Left ventricle myocardium inferior (tissue), 1 donor: ENCODE measurements around the gene ASAP3. TPM values are rescaled to one million over a fixed set of nuclear protein-coding genes. Genes with fewer than 3 reads are reported as not detected.

Experiments used
- DNase-seq: peaks from one replicate; pipeline ENCODE4 v3.0.0-alpha.2; 2020
- H3K27ac ChIP-seq: fragments of 200-600 bp; replicated peaks from 2 replicates; pipeline ENCODE4 v1.8.0; 2021
- H3K27me3 ChIP-seq: fragments of 200-600 bp; 2 replicates; pipeline ENCODE4 v1.8.0; 2021; ENCODE audit warnings: low read depth
- H3K36me3 ChIP-seq: fragments of 200-600 bp; 2 replicates; pipeline ENCODE4 v1.8.0; 2021
- H3K4me1 ChIP-seq: fragments of 200-600 bp; 2 replicates; pipeline ENCODE4 v1.8.0; 2021
- H3K4me3 ChIP-seq: fragments of 200-600 bp; 2 replicates; pipeline ENCODE4 v1.8.0; 2021; ENCODE audit warnings: mild to moderate bottlenecking, moderate library complexity
- H3K9me3 ChIP-seq: fragments of 200-600 bp; replicated peaks from 2 replicates; pipeline ENCODE4 v1.8.0; 2021
- intact Hi-C: fragments of 100-400 bp; cut with micrococcal nuclease; formaldehyde crosslinking; loops from one replicate; pipeline ENCODE4 v1.11.0; 2022
- total RNA-seq: library from RNA; stranded (reverse); fragmentation: NEBNext Ultra II Directional; extraction: Animal tissue kit (Norgen Biotek cat#: 25700); gene quantifications from one replicate; pipeline ENCODE4 v1.2.1, GENCODE V29; 2021
- TF ChIP-seq, protein P1 (sequence below): fragments of 200-600 bp; IDR thresholded peaks from 2 replicates; pipeline ENCODE4 v1.8.0; 2021; ENCODE audit warnings: antibody characterized with exemption, mild to moderate bottlenecking, borderline replicate concordance
- donor health status: DM: no; HTN: yes; CAD: no; lungs with severe emphysema.

Gene ASAP3
- total RNA-seq, 1 donor from 2014 or later = 44.4 TPM

GRCh38 chr1:23400324-23401114 lies 83.5 kb downstream of the ASAP3 start:
- Histone ChIP-seq H3K27me3 (no peaks in the 10 kb centered on the region), H3K4me1 (peaks cover 76% of the 10 kb centered on the region), H3K27ac (peak overlapping the region; percentile 64), H3K36me3 (no peaks in the 10 kb centered on the region), H3K9me3 (no peaks in the 10 kb centered on the region), H3K4me3 (no peak overlapping the region)
- intact Hi-C loops = loop anchor here (10.0 kb wide), 1 partner anchor 56 kb away; the partner anchor contains the start of gene HNRNPR
- no peak for DNase-seq
- TF ChIP-seq, protein P1, sequence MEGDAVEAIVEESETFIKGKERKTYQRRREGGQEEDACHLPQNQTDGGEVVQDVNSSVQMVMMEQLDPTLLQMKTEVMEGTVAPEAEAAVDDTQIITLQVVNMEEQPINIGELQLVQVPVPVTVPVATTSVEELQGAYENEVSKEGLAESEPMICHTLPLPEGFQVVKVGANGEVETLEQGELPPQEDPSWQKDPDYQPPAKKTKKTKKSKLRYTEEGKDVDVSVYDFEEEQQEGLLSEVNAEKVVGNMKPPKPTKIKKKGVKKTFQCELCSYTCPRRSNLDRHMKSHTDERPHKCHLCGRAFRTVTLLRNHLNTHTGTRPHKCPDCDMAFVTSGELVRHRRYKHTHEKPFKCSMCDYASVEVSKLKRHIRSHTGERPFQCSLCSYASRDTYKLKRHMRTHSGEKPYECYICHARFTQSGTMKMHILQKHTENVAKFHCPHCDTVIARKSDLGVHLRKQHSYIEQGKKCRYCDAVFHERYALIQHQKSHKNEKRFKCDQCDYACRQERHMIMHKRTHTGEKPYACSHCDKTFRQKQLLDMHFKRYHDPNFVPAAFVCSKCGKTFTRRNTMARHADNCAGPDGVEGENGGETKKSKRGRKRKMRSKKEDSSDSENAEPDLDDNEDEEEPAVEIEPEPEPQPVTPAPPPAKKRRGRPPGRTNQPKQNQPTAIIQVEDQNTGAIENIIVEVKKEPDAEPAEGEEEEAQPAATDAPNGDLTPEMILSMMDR = no peak

DNA sequence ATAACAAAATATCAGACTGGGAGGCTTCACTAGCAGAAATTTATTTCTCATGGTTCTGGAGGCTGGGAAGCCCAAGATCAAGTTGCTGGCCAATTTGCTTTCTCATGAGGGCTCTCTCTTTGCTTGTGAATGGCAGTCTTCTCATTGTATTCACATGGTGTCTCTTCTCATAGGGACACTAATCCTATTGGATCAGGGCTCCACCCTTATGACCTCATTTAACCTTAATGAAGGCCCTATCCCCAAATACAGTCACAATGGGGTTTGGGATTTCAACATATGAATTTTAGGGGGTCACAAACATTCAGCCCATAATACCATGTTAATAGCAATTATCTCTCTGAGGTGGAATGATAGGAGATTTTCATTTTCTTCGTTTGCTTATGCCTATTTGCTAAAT lies 84.8 kb downstream of the ASAP3 start:
- intact Hi-C loops = no loop called here
- no peaks in the 10 kb centered on the region for H3K36me3 ChIP-seq
- no peak overlapping the region for H3K27ac ChIP-seq
- DNase-seq = no peak
- no peaks in the 10 kb centered on the region for H3K27me3 ChIP-seq
- H3K9me3 ChIP-seq = no peaks in the 10 kb centered on the region
- H3K4me3 ChIP-seq = no peak overlapping the region
- peaks cover 79% of the 10 kb centered on the region for H3K4me1 ChIP-seq
- TF ChIP-seq, protein P1 = no peak

DNA sequence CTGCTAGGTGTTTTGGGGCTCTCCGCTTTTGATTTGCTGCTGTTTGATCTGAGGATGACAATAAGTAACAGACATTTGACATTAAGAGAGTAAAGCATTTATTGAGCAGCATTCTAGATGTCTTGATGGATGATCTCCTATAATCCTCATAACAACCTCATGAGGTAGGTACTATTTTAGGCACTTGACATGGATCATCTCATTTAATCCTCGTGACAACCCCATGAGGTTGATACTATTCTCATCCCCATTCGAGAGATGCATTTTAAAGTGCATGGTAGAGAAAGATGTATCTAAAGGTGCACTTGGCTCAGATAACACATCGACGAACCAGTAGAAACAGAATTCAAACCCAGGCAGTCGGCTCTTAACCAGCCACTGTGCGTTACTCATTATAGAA lies 86.1 kb downstream of the ASAP3 start:
- Histone ChIP-seq H3K36me3 (no peaks in the 10 kb centered on the region), H3K4me1 (peaks cover 79% of the 10 kb centered on the region), H3K27ac (no peak overlapping the region), H3K27me3 (no peaks in the 10 kb centered on the region), H3K4me3 (no peak overlapping the region), H3K9me3 (no peaks in the 10 kb centered on the region)
- intact Hi-C loops = no loop called here
- DNase-seq = no peak
- TF ChIP-seq, protein P1 = no peak

GRCh38 chr1:23396380-23396779 lies 87.6 kb downstream of the ASAP3 start:
- intact Hi-C loops = no loop called here
- no peaks in the 10 kb centered on the region for H3K27me3 ChIP-seq
- H3K4me3 ChIP-seq = no peak overlapping the region
- no peaks in the 10 kb centered on the region for H3K36me3 ChIP-seq
- no peak for DNase-seq
- H3K9me3 ChIP-seq = no peaks in the 10 kb centered on the region
- H3K4me1 ChIP-seq = peaks cover 64% of the 10 kb centered on the region
- no peak overlapping the region for H3K27ac ChIP-seq
- TF ChIP-seq, protein P1 = no peak

DNA sequence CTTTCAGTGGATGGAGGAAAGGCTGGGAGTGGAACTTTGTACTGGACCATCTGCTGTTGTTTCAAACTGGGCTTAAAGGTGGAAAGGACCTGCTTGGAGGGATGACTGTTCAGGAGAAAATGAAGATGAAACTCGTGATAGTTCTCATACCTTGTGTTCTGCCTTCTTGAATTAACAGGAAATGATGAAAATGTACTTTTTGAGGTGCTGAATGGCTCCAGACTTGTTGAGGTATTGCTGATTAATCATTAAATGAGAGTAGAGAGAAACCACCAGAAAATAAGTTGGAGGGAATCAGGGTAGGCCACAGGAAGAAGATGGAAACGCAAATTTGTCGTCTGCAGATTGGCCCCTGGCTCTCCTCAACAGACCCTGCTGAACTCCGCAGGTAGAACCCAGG lies 88.1 kb downstream of the ASAP3 start:
- DNase-seq = no peak
- H3K4me1 ChIP-seq = peaks cover 58% of the 10 kb centered on the region
- no peaks in the 10 kb centered on the region for H3K36me3 ChIP-seq
- H3K9me3 ChIP-seq = no peaks in the 10 kb centered on the region
- TF ChIP-seq, protein P1 = no peak
- H3K4me3 ChIP-seq = no peak overlapping the region
- intact Hi-C loops = no loop called here
- H3K27me3 ChIP-seq = no peaks in the 10 kb centered on the region
- peak overlapping the region; percentile 80 for H3K27ac ChIP-seq
